D721Med (cell line): ENCODE results near the gene TMEM9B.

Experiments used
- DNase-seq: peaks from one replicate; pipeline ENCODE4 v3.0.0; 2011; ENCODE audit warnings: low spot score; ENCODE audit not compliant: insufficient read length
- FAIRE-seq: peaks from 2 replicates; lab custom pipeline; 2011; peaks lifted over from hg19 to GRCh38; lab: Jason Lieb, UNC
- CTCF ChIP-seq: IDR thresholded peaks from 2 replicates; pipeline ENCODE4 v1.5.1; 2012; ENCODE audit warnings: mild to moderate bottlenecking, control low read depth; ENCODE audit not compliant: insufficient read depth; ENCODE audit errors: missing control alignments

The TMEM9B gene

GRCh38 chr11:8928981-8929615 lies 35.1 kb downstream of the TMEM9B start:
- TF ChIP-seq CTCF: no peak
- DNase-seq: no peak
- FAIRE-seq: no peak

GRCh38 chr11:8928205-8928604 lies 36.0 kb downstream of the TMEM9B start:
- FAIRE-seq: no peak
- no peak for TF ChIP-seq CTCF

GRCh38 chr11:8927233-8927632 lies 37.0 kb downstream of the TMEM9B start:
- no peak for TF ChIP-seq CTCF
- FAIRE-seq (no peak), DNase-seq (no peak)

More at GRCh38 chr11:8928205-8928604, 36.0 kb downstream of the TMEM9B start:
- no peak for DNase-seq

GRCh38 chr11:8926236-8926635 lies 38.0 kb downstream of the TMEM9B start:
- TF ChIP-seq CTCF: no peak
- FAIRE-seq: no peak
- DNase-seq: no peak

GRCh38 chr11:8925711-8926110 lies 38.5 kb downstream of the TMEM9B start:
- no peak for DNase-seq
- FAIRE-seq: no peak
- TF ChIP-seq CTCF: no peak

GRCh38 chr11:8922691-8923090 lies 41.6 kb downstream of the TMEM9B start:
- no peak for TF ChIP-seq CTCF
- FAIRE-seq: no peak
- no peak for DNase-seq

GRCh38 chr11:8917157-8917825 lies 47.0 kb downstream of the TMEM9B start:
- FAIRE-seq (no peak), DNase-seq (no peak)
- TF ChIP-seq CTCF: no peak
